ENCODE data around the gene ADA. TPM values are rescaled to one million over a fixed set of nuclear protein-coding genes. Genes with fewer than 3 reads are reported as not detected.

ADA gene
- total and polyA plus RNA-seq, 2 of the 4 experiments (the other 2 are of a cell fraction): 8.1 to 11.0 TPM

DNA sequence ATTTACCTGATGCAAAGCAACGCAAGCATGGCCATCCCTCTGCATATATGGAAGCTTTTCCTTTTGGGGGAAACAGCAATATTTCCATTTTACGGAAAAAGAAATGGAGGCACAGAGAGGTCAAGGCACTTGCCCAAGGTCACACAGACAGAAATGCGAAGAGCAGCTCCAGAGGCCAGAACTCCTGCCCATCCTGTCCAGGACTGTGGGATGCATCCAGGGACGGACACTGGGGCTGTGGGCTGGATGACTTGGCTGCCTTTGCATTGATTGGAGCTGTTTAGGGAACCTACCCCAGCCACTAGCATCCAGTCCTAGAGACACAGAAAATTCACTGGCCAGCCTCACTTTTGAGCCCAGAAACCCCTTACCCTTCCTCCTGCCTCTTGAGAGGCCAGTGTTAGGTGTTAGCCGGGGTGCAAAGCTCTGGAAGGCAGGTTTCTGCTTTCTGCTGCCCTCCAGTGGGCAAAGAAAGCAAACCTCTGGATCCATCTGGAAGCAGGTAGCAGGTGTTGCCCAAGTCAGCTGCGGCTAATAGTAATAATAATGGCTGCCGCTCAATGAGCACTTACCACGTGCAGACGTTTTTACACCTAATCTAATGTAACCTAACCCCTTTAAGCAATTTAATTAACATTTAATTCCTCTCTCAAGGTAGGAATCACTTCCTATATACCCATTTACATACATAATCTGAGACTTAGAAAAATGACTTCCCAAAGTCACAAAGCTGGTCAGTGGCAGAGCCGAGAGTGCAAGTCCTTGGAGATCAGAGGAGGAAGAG, 32.0 kb upstream of the ADA start:
- H2BK5ac ChIP-seq (ENCODE audit: low read depth, low read length, poor library complexity, severe bottlenecking): no peak overlapping the region
- H3K27ac ChIP-seq (ENCODE audit: insufficient read depth, low read length): no peak overlapping the region
- H3K79me1 ChIP-seq (ENCODE audit: low read depth in 1 of 2, low read length in 2 of 2): no peaks in the 10 kb centered on the region
- no peak overlapping the region for H3K23ac ChIP-seq (ENCODE audit: low read depth, low read length)
- no peak overlapping the region for H3K18ac ChIP-seq (ENCODE audit: low read depth, low read length)
- H2BK20ac ChIP-seq (ENCODE audit: low read depth, low read length): no peak overlapping the region
- no peak overlapping the region for H2BK15ac ChIP-seq (ENCODE audit: low read depth, low read length)
- whole genome bisulfite sequencing, 2 experiments (ENCODE audit: extremely low coverage in 2 of 2, insufficient read length in 1 of 2): 35% methylated on average over 7 of the region's 10 CpGs; no CpG with 5 or more reads in 1 of the 2 experiments
- H3K56ac ChIP-seq (ENCODE audit: extremely low read depth, insufficient read depth, low read length): no peak overlapping the region
- no peak overlapping the region for H4K91ac ChIP-seq (ENCODE audit: insufficient read depth, low read depth, low read length)
- no peaks in the 10 kb centered on the region for H4K20me1 ChIP-seq (ENCODE audit: insufficient read depth, low read length)
- H3K4me2 ChIP-seq (ENCODE audit: low read depth, low read length): no peak overlapping the region
- no peak overlapping the region for H2BK120ac ChIP-seq (ENCODE audit: low read depth, low read length)
- peaks cover 9% of the 10 kb centered on the region for H3K27me3 ChIP-seq (ENCODE audit: control insufficient read depth, insufficient read depth, low read length)
- no peak overlapping the region for H3K4me3 ChIP-seq (ENCODE audit: insufficient read depth, low read depth, low read length)
- intact Hi-C loops (cut with micrococcal nuclease): no loop called here
- no peak overlapping the region for H3K9ac ChIP-seq (ENCODE audit: low read depth, low read length)
- DNase-seq (peak; percentile 42), ATAC-seq (ENCODE audit: low read depth) (peak; percentile 69)
- no peaks in the 10 kb centered on the region for H3K9me3 ChIP-seq (ENCODE audit: control insufficient read depth, insufficient read depth, low read length)
- H2AFZ ChIP-seq (replicated peaks; ENCODE audit: low read length, poor library complexity): peak overlapping the region; percentile 1
- no peak overlapping the region for H4K8ac ChIP-seq (ENCODE audit: low read depth in 2 of 2, low read length in 2 of 2)
- dilution Hi-C loops (cut with HindIII; ENCODE audit: low sequenced_read_pairs, unreplicated experiment): no loop called here
- H2AK9ac ChIP-seq (replicated peaks; ENCODE audit: low read depth, low read length, poor library complexity): peak overlapping the region; percentile 62
- CTCF ChIA-PET: interaction anchor here (0.5 to 4.5 kb wide), 11 partner anchors 9 to 300 kb away, joined by 3 to 31 read pairs (median 3); no protein-coding TSS in a partner anchor
- no peak overlapping the region for H4K5ac ChIP-seq (ENCODE audit: low read depth, low read length)
- POLR2A ChIA-PET (ENCODE audit: unreplicated experiment): no interaction called here
- H3K4ac ChIP-seq (ENCODE audit: low read depth, low read length): no peak overlapping the region
- no peaks in the 10 kb centered on the region for H3K36me3 ChIP-seq (ENCODE audit: control insufficient read depth, insufficient read depth, low read length)
- peaks cover under 1% of the 10 kb centered on the region; the same call in 1 of the 2 replicates for H3K4me1 ChIP-seq (ENCODE audit: control insufficient read depth, insufficient read depth, low read length)
- BruUV-seq (replicated peaks): no TSS peak
- H3K14ac ChIP-seq (replicated peaks; ENCODE audit: low read depth, low read length): no peak overlapping the region
- no peaks in the 10 kb centered on the region for H3K9me1 ChIP-seq (ENCODE audit: insufficient read depth, low read length)
- TF ChIP-seq BHLHE40 (IDR thresholded peaks at IDR 0.05; ENCODE audit: low read depth, low read length): no peak
- no peak for TF ChIP-seq RCOR1 (IDR thresholded peaks at IDR 0.05; ENCODE audit: insufficient replicate concordance, low read length)
- TF ChIP-seq CTCF (conservative IDR thresholded peaks at IDR 0.05; ENCODE audit: low read depth, low read length): peak; percentile 65
- peak; percentile 75 for TF ChIP-seq SMC3 (IDR thresholded peaks at IDR 0.05; ENCODE audit: low read depth, low read length)
- TF ChIP-seq MAZ (IDR thresholded peaks at IDR 0.05; ENCODE audit: borderline replicate concordance, low read depth, low read length): no peak
- TF ChIP-seq MXI1 (IDR thresholded peaks at IDR 0.05; ENCODE audit: borderline replicate concordance, low read depth, low read length): no peak
- peak; percentile 64 for TF ChIP-seq RAD21 (IDR thresholded peaks at IDR 0.05; ENCODE audit: low read length)
- TF ChIP-seq CEBPB (IDR thresholded peaks at IDR 0.05; ENCODE audit: low read depth, low read length): peak; percentile 48; the same call in 1 of the 2 replicates
- H2AK5ac ChIP-seq (ENCODE audit: low read depth, low read length): no peak overlapping the region
- in situ Hi-C loops (cut with MboI; ENCODE audit: low sequenced_read_pairs): loop anchor here (10.0 kb wide), 1 partner anchor 181 kb away; no protein-coding TSS in a partner anchor
